ENCODE results near the gene WDCP. TPM values are rescaled to one million over a fixed set of nuclear protein-coding genes. Genes with fewer than 3 reads are reported as not detected.
"Not testable (repeated sequence)": the region's sequence is repeated elsewhere in the genome, so short reads cannot be mapped to it uniquely, and the experiment has no call there.

WDCP gene
- total RNA-seq = 1 to 10 TPM; 2.6 to 3.9 TPM

GRCh38 chr2:24046930-24047702 lies at the start of gene WDCP:
Gene WDCP (minus strand): TSS chr2:24047391. CDS start chr2:24039494, 7,897 bp downstream.
- Histone ChIP-seq H3K4me1 (peaks cover 33% of the 10 kb centered on the region), H3K4me3 (peak within 1 kb of the TSS; percentile 33 to 57), H3K36me3 (replicated peaks in 1 of 2; ENCODE audit: insufficient read depth in 1 of 2, low read depth in 2 of 2) (no peaks in the 10 kb centered on the region), H3K27ac (peak within 1 kb of the TSS in 3 of 4 donors; percentile 44 to 61 (median 47)), H3K9me3 (no peaks in the 10 kb centered on the region), H3K27me3 (no peaks in the 10 kb centered on the region)
- intact Hi-C loops (cut with DNase I) = no loop called here
- peak; percentile 93 to 98 (median 96) for DNase-seq
- ATAC-seq = peak; percentile 100
- 0 to 1% methylated on average over 27 to 38 of the region's 38 CpGs for WGBS, 2 donors
- TF ChIP-seq CTCF (IDR thresholded peaks at IDR 0.05) = no peak
- peak in 2 of 3 donors; percentile 78 to 79 for TF ChIP-seq POLR2A (IDR thresholded peaks at IDR 0.05)

GRCh38 chr2:24095171-24095677 lies 48.0 kb upstream of the WDCP start:
- H3K27ac ChIP-seq; intact Hi-C loops (cut with DNase I); H3K4me3 ChIP-seq; H3K9me3 ChIP-seq; ATAC-seq; DNase-seq; H3K36me3 ChIP-seq (replicated peaks in 1 of 2; ENCODE audit: insufficient read depth in 1 of 2, low read depth in 2 of 2); H3K4me1 ChIP-seq; H3K27me3 ChIP-seq: not testable (repeated sequence)
- WGBS, 2 donors = 72 to 89% methylated on average over 11 to 17 of the region's 17 CpGs

- H3K27me3 ChIP-seq; H3K27ac ChIP-seq; intact Hi-C loops (cut with DNase I); H3K4me1 ChIP-seq; H3K4me3 ChIP-seq; H3K9me3 ChIP-seq; H3K36me3 ChIP-seq (replicated peaks in 1 of 2; ENCODE audit: insufficient read depth in 1 of 2, low read depth in 2 of 2); DNase-seq; ATAC-seq: not testable (repeated sequence)
- 96 to 97% methylated on average over 5 of the region's 5 CpGs for WGBS, 2 donors
Observed at GRCh38 chr2:24093270-24093669, 46.1 kb upstream of the WDCP start.

- 54 to 66% methylated on average over 2 of the region's 2 CpGs for WGBS, 2 donors
- intact Hi-C loops (cut with DNase I) = no loop called here
- Histone ChIP-seq H3K27me3 (no peaks in the 10 kb centered on the region), H3K27ac (no peak overlapping the region), H3K9me3 (no peaks in the 10 kb centered on the region), H3K4me3 (no peak overlapping the region), H3K4me1 (peaks cover 7% of the 10 kb centered on the region), H3K36me3 (replicated peaks in 1 of 2; ENCODE audit: insufficient read depth in 1 of 2, low read depth in 2 of 2) (no peaks in the 10 kb centered on the region)
- no peak for TF ChIP-seq CTCF (IDR thresholded peaks at IDR 0.05)
- TF ChIP-seq POLR2A (IDR thresholded peaks at IDR 0.05) = no peak
- DNase-seq (no peak), ATAC-seq (no peak)
Observed at GRCh38 chr2:24088821-24089359, 41.7 kb upstream of the WDCP start.

GRCh38 chr2:24087032-24087431 lies 39.8 kb upstream of the WDCP start:
- WGBS, 2 donors = 66 to 74% methylated on average over 3 of the region's 3 CpGs

More at GRCh38 chr2:24087032-24087431, 39.8 kb upstream of the WDCP start:
- no peaks in the 10 kb centered on the region for H3K27me3 ChIP-seq
- peaks cover 23% of the 10 kb centered on the region for H3K4me1 ChIP-seq
- ATAC-seq (no peak), DNase-seq (no peak)
- intact Hi-C loops (cut with DNase I) = no loop called here
- no peak overlapping the region for H3K27ac ChIP-seq
- no peak overlapping the region for H3K4me3 ChIP-seq
- H3K9me3 ChIP-seq = no peaks in the 10 kb centered on the region
- TF ChIP-seq POLR2A (IDR thresholded peaks at IDR 0.05) (no peak), CTCF (IDR thresholded peaks at IDR 0.05) (no peak)
- no peaks in the 10 kb centered on the region for H3K36me3 ChIP-seq (replicated peaks in 1 of 2; ENCODE audit: insufficient read depth in 1 of 2, low read depth in 2 of 2)

Data from body of pancreas (tissue), 4 donors.